Peyer's patch (tissue), 4 donors: ENCODE measurements around the gene NDUFS1. TPM values are rescaled to one million over a fixed set of nuclear protein-coding genes. Genes with fewer than 3 reads are reported as not detected.
"Not testable (repeated sequence)": the region's sequence is repeated elsewhere in the genome, so short reads cannot be mapped to it uniquely, and the experiment has no call there.

Source experiments
- DNase-seq, 3 donors: peaks; one replicate each; pipeline ENCODE4 v3.0.0-alpha.2; 2017 to 2019
- H3K27ac ChIP-seq, 4 donors: fragments of 200-600 bp; sonication (generic); one replicate each; pipeline ENCODE4 v1.5.1; 2016 to 2019
- H3K27me3 ChIP-seq, 2 donors: fragments of 200-600 bp; sonication (generic); one replicate each; pipeline ENCODE4 v1.5.1; 2019
- H3K36me3 ChIP-seq, 3 donors: fragments of 200-600 bp; sonication (generic); one replicate each; pipeline ENCODE4 v1.5.1; 2016 to 2019
- H3K4me1 ChIP-seq, 4 donors: fragments of 200-600 bp; sonication (generic); one replicate each; pipeline ENCODE4 v1.5.1; 2016 to 2019
- H3K4me3 ChIP-seq, 4 donors: fragments of 200-600 bp; sonication (generic); 1 replicate in 3 of 4; 2 replicates in 1 of 4; pipeline ENCODE4 v1.5.1; 2016 to 2019; ENCODE audit warnings: mild to moderate bottlenecking in 1 of 4
- H3K9me3 ChIP-seq, 4 donors: fragments of 200-600 bp; sonication (generic); one replicate each; pipeline ENCODE4 v1.5.1; 2016 to 2019; ENCODE audit warnings: mild to moderate bottlenecking in 1 of 4
- POLR2A ChIP-seq, 2 donors: fragments of 450-650 bp; IDR thresholded peaks; one replicate each; pipeline ENCODE4 v1.5.1; 2017; ENCODE audit warnings: antibody characterized with exemption in 2 of 2, mild to moderate bottlenecking in 2 of 2, moderate library complexity in 2 of 2
- total RNA-seq, 4 donors: library from RNA; depleted of rRNA; stranded (reverse); fragments of >200 nt; gene quantifications; one replicate each; pipeline ENCODE4 v1.1.0, GENCODE V29; 2016
- TF ChIP-seq, protein P1 (sequence below), 6 experiments: fragments of 450-650 bp in 4 of 6; fragments of 200-600 bp in 2 of 6; sonication (generic) in 1 of 6; IDR thresholded peaks; one replicate each; pipeline ENCODE4 v1.5.1; 2017 to 2019; ENCODE audit warnings: antibody characterized with exemption in 6 of 6, mild to moderate bottlenecking in 3 of 6, moderate library complexity in 1 of 6

Gene NDUFS1
- total RNA-seq, 4 donors from 2014 or later, result 81.9 to 95.3 (median 89.3) TPM

DNA sequence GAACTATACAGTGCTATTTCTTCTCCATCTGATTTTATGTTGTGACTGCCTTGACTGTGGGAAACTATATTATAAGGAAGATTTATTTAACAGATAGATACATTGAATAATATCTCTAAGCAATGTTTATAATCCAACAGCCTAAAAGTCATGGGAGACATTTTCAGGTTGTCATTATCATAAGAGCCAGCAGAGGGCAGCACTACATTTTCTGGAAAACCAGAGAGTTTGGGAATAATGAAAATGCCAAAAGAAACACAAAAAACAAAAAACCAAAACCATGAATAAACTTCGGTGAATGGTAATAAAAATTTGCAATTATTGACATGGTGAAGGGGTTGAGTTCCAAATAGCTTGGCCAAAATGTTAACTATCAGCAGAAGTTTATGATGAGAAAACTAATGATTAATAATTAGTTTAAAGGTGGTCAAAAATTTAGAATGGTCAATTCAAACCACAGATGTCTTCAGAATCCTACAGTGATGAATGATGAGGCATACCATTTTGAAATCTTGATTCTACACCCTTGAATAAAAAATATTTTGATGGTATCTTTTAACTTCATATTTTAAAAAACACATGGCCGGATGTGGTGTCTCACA is 5.1 kb upstream of the NDUFS1 start:
- peak in 2 of 3 donors; percentile 29 to 63 for DNase-seq
- Histone ChIP-seq H3K9me3 (no peaks in the 10 kb centered on the region), H3K4me1 (peaks cover 0 to 17% (median 2%) of the 10 kb centered on the region in 4 donors), H3K27ac (no peak overlapping the region), H3K27me3 (no peaks in the 10 kb centered on the region), H3K36me3 (peaks cover 0 to 30% (median 0%) of the 10 kb centered on the region in 3 donors), H3K4me3 (no peak overlapping the region)
- TF ChIP-seq, protein P1, sequence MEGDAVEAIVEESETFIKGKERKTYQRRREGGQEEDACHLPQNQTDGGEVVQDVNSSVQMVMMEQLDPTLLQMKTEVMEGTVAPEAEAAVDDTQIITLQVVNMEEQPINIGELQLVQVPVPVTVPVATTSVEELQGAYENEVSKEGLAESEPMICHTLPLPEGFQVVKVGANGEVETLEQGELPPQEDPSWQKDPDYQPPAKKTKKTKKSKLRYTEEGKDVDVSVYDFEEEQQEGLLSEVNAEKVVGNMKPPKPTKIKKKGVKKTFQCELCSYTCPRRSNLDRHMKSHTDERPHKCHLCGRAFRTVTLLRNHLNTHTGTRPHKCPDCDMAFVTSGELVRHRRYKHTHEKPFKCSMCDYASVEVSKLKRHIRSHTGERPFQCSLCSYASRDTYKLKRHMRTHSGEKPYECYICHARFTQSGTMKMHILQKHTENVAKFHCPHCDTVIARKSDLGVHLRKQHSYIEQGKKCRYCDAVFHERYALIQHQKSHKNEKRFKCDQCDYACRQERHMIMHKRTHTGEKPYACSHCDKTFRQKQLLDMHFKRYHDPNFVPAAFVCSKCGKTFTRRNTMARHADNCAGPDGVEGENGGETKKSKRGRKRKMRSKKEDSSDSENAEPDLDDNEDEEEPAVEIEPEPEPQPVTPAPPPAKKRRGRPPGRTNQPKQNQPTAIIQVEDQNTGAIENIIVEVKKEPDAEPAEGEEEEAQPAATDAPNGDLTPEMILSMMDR (IDR thresholded peaks at IDR 0.05), result peak; percentile 63 to 82 (median 73)
- no peak for TF ChIP-seq POLR2A (IDR thresholded peaks at IDR 0.05)

DNA sequence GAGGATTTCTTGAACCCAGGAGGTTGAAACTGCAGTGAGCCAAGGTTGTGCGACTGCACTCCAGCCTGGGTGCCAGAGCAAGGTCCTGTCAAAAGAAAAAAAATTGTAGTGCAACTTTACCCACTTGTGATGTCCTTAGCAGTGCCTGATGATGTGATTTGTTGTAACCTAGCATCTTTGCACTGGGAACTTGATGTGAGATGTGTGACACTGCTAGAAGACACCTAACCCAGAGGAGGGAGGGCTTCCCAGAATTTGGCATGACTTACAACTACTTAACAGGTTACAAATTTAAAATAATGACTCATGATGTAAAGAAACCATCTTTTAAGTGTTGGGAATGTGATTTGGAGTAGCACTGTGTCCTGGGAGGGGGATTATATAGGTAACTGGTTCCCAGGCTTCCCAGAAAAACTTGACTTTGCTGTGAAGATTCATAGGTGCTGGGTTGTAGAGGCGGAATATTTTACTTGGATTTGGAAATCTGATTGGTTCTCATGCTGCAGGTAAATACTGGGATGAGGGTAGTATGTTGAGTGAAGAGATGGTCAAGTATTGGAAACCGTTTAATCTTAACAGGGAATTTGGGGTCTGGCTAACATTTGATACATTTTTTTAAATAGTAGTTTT is 4.1 kb upstream of the NDUFS1 start:
- Histone ChIP-seq H3K4me1 (peaks cover 0 to 17% (median 2%) of the 10 kb centered on the region in 4 donors), H3K27ac (no peak overlapping the region), H3K36me3 (peaks cover 0 to 30% (median 0%) of the 10 kb centered on the region in 3 donors), H3K27me3 (no peaks in the 10 kb centered on the region), H3K4me3 (no peak overlapping the region), H3K9me3 (no peaks in the 10 kb centered on the region)
- no peak for TF ChIP-seq POLR2A (IDR thresholded peaks at IDR 0.05)
- TF ChIP-seq, protein P1 (IDR thresholded peaks at IDR 0.05), result no peak
- no peak for DNase-seq

GRCh38 chr2:206162401-206162800 is 3.2 kb upstream of the NDUFS1 start:
- not testable (repeated sequence) for H3K27me3 ChIP-seq, DNase-seq, H3K9me3 ChIP-seq

GRCh38 chr2:206160807-206161179 is 1.5 kb upstream of the NDUFS1 start:
- Histone ChIP-seq H3K4me1 (peaks cover 0 to 23% (median 2%) of the 10 kb centered on the region in 4 donors), H3K9me3 (no peaks in the 10 kb centered on the region), H3K4me3 (peak overlapping the region in 3 of 4 donors; percentile 69 to 90 (median 69)), H3K27me3 (no peaks in the 10 kb centered on the region), H3K27ac (peak overlapping the region in 1 of 4 donors; percentile 91), H3K36me3 (peaks cover 0 to 30% (median 0%) of the 10 kb centered on the region in 3 donors)
- no peak for DNase-seq
- no peak for TF ChIP-seq POLR2A (IDR thresholded peaks at IDR 0.05)
- TF ChIP-seq, protein P1 (IDR thresholded peaks at IDR 0.05), result no peak

More at GRCh38 chr2:206162401-206162800, 3.2 kb upstream of the NDUFS1 start:
- not testable (repeated sequence) for H3K4me3 ChIP-seq, H3K27ac ChIP-seq
- peaks cover 0 to 30% (median 0%) of the 10 kb centered on the region in 3 donors for H3K36me3 ChIP-seq
- peaks cover 0 to 19% (median 2%) of the 10 kb centered on the region in 4 donors for H3K4me1 ChIP-seq

DNA sequence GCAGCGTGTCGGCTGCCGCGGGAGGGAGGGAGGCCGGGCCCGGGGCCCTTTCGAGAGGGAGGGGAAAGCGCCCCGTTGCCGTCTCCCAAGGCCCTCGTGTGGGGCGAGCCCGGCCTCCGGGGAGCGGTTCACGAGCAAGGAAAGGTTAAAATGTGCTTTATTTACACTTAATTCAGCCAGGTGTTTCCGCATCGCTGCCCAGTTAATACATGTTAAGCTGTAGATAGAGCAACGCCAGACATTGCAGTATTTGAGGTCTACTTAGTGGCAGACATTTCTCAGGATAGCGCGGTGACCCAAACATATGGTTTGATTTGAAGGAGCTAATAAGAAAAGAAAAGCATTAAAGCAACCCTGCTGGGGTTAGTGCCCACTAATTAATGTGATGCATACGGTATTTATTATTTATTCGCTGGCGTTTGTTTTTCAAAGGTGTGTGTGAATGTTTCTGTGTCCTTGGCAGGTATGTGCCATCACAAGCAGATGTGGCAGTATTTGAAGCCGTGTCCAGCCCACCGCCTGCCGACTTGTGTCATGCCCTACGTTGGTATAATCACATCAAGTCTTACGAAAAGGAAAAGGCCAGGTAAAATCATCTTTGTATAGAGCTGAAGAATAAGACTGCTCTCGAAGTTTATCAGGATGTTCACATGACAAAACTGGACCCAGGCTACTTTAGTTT is 1.0 kb upstream of the NDUFS1 start:
- DNase-seq, result no peak
- Histone ChIP-seq H3K9me3 (no peaks in the 10 kb centered on the region), H3K4me1 (peaks cover 0 to 23% (median 2%) of the 10 kb centered on the region in 4 donors), H3K27ac (peak overlapping the region; percentile 88 to 95 (median 90)), H3K36me3 (peaks cover 0 to 31% (median 0%) of the 10 kb centered on the region in 3 donors), H3K4me3 (peak overlapping the region; percentile 69 to 97 (median 80)), H3K27me3 (no peaks in the 10 kb centered on the region)
- TF ChIP-seq, protein P1 (IDR thresholded peaks at IDR 0.05), result no peak
- no peak for TF ChIP-seq POLR2A (IDR thresholded peaks at IDR 0.05)
